GM10847 (cell line): ENCODE data around the gene MAPK10.

Experiments
- POLR2A ChIP-seq: IDR thresholded peaks from 2 replicates; pipeline ENCODE4 v1.6.1; 2011; ENCODE audit not compliant: insufficient read length; ENCODE audit errors: extremely low read depth

Gene MAPK10

DNA sequence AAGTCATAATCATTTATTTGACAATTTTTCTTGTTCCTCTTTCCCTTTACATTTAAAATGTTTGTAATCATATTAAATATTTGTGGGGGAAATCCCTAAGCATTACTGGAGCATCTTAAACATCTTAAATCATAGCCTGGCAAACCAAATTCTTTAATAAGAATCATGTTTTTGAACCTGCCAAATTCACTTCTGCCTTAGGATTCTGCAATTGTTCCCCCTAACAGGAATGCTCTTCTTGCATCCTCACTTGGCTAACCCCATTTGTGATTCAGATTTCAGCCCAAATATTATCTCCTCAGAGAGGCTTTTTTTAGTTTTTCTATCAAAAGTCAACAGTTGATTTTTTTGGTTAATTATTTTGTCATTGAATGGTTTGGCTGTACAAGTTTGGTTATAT, 241.1 kb downstream of the MAPK10 start:
- TF ChIP-seq POLR2A: no peak

DNA sequence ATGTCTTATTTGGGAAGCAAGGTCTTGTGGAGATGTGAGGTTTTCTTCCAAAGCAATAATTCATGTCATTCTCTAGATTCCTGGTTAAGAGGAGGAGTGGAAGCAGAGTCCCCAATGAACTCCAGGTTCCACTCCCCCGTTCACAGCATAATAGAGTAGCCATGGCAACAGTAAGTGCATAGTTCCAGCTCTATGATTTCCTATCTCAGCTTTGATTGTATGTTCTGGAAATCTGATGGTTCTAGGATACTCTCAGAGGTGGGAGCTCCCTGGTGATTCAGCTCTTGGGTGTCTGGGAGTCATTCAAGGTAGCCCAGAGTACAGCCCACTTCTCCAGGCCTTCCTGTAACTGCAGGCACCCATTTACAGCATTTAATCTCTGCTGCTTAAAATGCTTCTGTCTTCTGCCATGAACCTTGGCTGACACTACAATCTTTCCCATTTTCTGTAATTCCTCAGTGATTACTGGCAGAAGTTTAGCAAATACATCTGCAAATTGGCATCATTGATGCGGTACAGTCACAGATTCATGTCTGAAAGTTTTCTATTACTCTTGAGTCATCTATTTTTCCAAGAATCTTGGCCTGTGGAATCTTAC, 242.0 kb downstream of the MAPK10 start:
- TF ChIP-seq POLR2A: no peak

DNA sequence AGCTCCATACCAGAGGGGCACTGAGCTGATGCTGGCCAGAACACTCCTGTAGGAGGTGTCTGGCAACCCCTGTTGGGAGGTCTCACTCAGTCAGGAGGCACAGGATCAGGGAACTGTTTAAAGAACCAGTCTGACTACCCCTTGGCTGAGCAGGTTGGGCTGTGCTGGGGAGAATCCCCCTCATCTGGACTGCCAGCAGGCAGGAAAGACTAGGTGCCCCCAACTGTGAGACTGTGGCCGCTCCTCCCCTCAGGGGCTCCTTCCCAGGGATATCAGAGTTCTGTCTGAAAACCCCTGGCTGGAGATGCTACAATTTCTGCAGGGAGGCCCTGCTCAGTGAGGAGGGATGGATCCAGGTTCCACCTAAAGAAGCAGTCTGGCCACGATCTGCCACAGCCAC, 245.3 kb downstream of the MAPK10 start:
- no peak for TF ChIP-seq POLR2A

DNA sequence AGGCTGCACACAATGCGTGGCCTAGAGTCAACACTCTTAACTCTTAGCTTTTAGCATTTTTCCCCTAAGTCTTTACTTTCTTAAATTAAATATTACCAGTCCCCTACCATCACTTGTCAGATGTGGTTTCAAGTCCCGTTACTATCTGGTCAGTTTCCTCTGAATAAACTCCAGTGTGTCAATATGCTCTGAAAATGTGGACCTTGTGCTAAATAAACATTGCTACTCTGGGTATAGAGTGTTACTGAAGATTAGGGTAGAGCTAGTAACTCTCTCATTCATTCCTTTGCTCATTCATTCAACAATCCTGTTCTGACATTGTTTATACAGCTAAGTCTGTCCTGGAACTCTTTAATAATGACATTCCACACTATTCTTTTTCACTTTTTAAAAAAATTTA, 251.0 kb downstream of the MAPK10 start:
- no peak for TF ChIP-seq POLR2A

DNA sequence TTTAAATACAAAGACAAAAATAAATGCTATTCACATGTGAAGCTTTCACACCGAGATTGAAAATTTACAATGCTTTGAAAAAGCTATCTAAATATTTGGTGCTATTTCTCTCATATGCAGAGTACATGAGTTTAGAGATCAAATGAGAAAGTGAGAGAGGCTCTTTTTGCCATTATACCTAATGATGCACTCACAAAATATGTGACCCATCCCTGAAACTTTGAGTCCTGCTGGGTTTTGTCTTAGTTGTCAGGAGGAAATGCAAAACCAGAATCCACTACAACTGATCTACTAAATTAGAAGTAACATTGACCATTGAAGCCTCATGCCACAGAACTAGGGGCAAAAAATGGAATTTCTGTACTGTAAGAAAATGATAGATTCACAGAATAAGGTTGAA, 251.7 kb downstream of the MAPK10 start:
- TF ChIP-seq POLR2A: no peak

DNA sequence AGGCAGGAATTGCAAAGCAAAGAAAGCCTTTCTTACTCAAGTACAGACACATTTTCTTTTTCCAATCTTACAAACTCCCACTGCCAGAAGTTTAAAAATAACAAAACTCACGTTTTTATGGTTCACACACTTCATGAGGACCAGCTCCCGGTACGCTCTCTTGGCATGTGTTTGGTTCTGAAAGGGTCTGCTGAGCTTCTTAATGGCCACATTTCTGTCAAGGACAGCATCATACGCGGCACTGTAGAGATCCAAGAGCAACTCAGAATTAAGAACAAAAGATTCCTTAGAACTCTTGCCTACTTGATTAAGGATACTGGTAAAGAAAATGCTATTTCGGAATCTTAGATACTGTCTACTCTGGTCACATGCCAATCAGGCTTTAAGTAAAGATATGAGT, 252.7 kb downstream of the MAPK10 start:
- no peak for TF ChIP-seq POLR2A

DNA sequence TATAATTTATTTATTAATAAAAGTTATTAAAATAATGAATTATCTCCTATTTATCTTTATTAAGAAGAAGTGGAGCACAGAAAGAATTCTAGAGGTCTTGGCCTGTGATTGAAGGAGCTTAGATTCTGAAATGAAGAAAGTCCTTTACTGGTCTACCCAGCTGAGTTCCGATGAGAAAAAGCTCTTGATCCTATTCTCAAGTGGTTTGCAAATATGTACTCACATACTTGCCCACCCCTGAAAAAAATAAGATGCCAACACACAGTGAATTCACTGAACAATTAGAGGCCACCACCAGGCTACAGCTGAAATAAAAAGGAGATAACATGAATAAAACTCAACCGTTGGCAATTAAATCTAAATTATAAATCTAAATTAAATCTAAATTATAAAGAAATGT, 253.4 kb downstream of the MAPK10 start:
- no peak for TF ChIP-seq POLR2A

DNA sequence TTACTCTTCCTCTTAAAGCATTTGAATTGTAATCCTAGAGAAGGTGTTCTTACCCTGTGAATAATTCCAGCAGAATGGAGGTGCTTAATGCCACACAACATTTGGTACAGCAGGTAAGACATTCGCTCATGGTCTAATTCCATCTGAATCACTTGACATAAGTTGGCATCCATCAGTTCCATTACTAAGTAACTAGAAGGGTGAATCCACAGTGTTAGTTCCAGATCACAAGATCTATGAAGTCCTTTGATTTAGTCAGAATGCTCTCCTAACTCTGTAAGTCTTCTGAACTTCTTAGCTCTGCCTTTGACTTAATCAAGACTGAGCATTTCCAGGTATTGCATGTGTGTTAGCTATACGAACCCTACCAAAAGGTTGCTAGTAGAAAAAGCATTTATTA, 258.0 kb downstream of the MAPK10 start:
- TF ChIP-seq POLR2A: no peak

DNA sequence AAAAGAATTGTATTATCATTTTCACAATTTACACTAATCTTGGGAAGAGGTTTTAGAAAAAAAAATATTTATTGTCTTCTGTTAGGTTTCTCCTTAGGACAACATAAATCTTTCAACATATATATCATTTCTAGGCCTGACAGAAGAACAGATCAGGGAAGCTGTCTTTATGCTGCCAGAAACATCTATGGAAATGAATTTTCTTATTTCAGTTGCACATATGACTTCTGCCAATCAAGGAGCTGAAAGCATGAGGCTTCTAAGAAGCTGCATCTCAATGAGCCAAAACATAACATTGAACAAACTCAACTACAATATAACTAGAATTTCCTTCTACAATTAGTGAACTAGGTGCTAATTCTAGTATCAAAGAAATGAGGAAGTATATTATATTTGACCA, 258.4 kb downstream of the MAPK10 start:
- TF ChIP-seq POLR2A: no peak

DNA sequence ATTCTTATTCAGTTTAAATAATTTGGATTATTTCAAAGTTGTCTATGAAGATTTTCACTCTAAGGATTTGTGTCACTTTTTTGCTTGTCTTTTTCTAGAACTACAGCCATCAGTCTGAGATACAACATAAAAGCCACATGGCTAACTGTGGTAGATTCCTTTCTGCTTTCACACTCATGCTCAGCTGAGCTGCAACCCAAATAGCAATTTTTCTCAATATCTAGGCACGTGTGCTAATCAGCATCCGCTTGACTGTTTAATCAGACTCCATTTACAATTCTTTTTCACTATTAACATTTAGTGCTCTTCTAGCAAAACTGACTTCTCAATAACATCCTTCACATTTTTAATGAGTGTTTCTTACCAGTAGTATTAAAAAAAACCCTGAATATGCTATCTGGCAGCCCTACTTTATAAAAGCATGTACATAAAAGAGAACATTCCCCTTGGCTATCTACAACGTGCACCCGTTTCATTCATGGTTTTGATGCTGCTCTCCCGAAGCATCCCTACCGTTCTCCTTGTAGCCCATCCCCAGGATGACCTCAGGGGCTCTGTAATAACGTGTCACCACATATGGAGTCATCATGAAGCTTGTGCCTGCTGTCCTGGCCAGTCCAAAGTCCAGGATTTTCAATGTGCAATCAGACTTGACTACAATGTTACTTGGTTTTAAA, 259.2 kb downstream of the MAPK10 start:
- TF ChIP-seq POLR2A: no peak

DNA sequence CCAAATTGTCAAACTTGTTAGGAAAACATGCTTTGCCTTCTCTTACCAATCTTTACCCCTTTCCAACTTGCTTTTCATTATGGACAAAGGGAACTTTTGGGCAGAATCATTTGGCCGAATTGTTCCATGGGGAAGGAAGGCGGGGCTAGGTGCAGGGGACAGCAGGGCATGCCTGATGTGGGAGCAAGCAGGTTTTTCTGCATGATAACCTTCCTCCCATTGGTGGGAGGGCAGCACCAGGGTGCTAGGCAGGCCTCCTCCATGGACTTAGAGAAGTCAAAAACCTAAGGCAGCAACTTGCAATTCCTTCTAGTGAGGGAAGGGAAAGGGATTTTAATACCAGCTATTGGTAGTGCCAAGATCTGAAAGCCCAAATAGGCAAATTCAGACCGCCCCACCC, 260.5 kb downstream of the MAPK10 start:
- no peak for TF ChIP-seq POLR2A

DNA sequence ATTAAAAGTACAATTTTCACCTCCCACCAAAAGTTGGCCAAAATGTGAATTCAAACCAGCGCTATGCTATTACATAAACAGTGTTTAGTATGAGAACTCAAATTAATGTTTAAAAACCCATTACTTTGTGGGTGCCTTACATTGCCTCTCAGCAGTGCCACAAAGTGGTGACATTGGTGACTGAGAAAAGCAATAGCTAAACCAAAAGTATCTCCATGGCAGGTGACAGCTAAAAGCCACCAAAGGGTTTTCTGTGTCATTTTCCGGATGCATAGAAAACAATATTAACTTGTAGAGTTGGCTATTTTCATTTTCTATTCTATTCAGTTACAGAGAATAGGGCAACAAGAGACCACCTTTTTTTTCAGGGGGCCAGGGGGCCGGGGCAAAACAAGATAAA, 261.2 kb downstream of the MAPK10 start:
- TF ChIP-seq POLR2A: no peak

DNA sequence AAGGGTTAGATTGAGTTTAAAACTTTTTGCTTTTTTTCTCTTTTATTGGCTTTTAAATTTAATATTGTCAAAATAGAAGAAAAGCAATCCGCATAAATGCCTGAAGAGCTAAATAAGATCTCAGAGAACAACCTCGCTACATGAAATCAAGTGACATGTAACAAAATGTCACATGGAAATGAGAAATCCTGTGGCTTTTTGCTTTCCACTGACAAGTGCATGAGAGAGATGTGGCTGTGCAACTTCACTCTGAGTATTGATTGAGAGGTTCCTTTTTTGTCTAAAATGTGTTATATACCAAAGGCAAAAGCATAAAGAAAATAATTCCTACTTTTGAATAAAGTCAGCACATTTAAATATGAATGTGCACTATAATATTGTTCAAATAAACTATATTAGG, 263.5 kb downstream of the MAPK10 start:
- TF ChIP-seq POLR2A: no peak

DNA sequence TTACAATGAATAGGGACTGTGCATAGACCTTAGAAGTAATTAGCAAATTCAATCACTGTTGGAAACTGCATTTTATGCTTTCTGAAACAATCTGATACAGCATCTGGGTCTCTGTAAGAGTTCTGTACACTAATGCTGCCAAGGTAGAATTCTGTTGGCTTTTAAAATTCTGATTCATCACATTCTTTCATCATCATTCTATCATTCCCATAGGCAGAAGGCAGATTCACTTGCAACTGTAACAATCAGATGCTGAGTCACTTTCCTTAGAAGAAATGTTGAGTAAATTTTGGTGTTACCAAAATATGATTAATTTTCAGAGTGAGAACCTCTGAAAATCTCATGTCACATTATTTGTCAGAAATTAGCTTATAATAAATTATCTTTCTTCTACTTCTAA, 267.2 kb downstream of the MAPK10 start:
- TF ChIP-seq POLR2A: no peak

DNA sequence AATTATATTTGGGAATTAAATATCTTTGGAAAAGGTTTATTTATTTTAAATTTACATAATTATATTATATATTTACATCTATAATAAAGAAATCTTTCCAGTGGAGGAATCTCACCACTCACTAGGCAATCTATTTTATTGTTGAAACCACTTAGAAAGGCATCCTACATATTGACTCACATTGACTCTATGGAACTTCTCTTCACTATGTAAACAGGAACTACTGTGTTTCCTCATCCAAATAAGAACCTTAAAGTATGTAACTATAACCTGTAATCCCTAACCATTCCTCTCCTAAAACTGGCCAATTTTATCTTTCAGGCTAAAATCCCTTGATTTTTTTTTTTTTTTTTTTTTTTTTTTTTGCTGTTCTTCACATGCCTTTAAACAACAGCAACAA, 268.7 kb downstream of the MAPK10 start:
- TF ChIP-seq POLR2A: no peak

DNA sequence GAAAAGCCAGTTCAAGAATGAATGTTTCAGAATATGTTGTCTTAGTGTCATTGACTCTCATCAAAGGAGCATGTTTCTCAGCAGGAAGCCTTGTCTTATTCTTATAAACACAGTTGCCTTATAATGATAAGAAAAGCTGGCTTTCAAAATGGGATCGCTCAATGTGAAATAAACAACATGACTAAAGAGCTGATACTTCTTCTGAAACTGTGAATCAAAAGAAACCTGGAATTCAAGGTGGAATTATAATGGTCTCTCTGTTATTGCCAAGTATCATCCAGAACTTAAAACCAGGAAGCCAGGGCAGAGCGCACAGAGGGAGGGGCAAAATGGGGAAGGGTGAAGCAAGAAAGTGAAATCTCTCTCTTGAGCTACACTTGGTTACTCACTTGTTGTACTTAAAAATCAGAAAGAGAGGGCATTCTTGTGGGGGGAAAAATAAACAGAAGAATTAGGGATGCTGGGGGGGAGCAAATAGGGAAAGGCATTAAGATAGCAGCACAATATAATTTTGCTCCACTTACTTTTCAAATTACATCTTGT, 270.0 kb downstream of the MAPK10 start:
- TF ChIP-seq POLR2A: no peak

DNA sequence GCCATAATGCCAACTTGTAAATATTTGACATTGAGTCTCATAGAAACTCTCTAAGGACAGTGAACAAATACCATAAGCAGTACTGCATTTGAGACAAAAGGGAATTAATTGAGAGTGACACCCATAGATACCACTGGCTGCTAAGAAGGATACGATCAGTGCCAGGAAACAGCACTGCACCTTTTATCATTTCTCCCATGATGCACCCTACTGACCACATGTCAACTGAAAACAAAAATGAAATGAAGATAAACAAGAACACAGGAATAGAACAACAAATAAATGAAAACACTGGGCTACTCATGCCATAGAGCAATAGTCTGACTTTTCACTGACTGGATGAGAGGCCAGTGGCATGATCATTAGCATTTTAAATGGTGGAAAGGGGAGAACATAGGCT, 270.8 kb downstream of the MAPK10 start:
- no peak for TF ChIP-seq POLR2A
